Amniotic epithelial cell (primary cell): ENCODE measurements around the gene TMEM140.

Source experiments
- DNase-seq: peaks from one replicate; pipeline ENCODE4 v3.0.0-alpha.2; 2010; ENCODE audit warnings: low read depth

Gene TMEM140

GRCh38 chr7:135174941-135175340 is 27.1 kb downstream of the TMEM140 start:
- no peak for DNase-seq

GRCh38 chr7:135175931-135176330 is 28.1 kb downstream of the TMEM140 start:
- DNase-seq, result no peak

- no peak for DNase-seq
Observed at GRCh38 chr7:135177028-135177696, 29.3 kb downstream of the TMEM140 start.

- DNase-seq, result no peak
Observed at GRCh38 chr7:135178364-135178763, 30.5 kb downstream of the TMEM140 start.

GRCh38 chr7:135179321-135179925 is 31.6 kb downstream of the TMEM140 start:
- no peak for DNase-seq

GRCh38 chr7:135180122-135180521 is 32.2 kb downstream of the TMEM140 start:
- no peak for DNase-seq

GRCh38 chr7:135181261-135181928 is 33.5 kb downstream of the TMEM140 start:
- no peak for DNase-seq

GRCh38 chr7:135181929-135182678 is 34.2 kb downstream of the TMEM140 start:
- no peak for DNase-seq

GRCh38 chr7:135183478-135183877 is 35.6 kb downstream of the TMEM140 start:
- DNase-seq, result no peak

GRCh38 chr7:135184254-135184841 is 36.5 kb downstream of the TMEM140 start:
- DNase-seq, result no peak

GRCh38 chr7:135185471-135186260 is 37.8 kb downstream of the TMEM140 start:
- no peak for DNase-seq

GRCh38 chr7:135186261-135186540 is 38.3 kb downstream of the TMEM140 start:
- no peak for DNase-seq

GRCh38 chr7:135186841-135187253 is 39.0 kb downstream of the TMEM140 start:
- no peak for DNase-seq

- peak; percentile 62 for DNase-seq
Observed at GRCh38 chr7:135188298-135188984, 40.6 kb downstream of the TMEM140 start.

GRCh38 chr7:135189221-135189662 is 41.4 kb downstream of the TMEM140 start:
- DNase-seq, result no peak

- peak; percentile 53 for DNase-seq
Observed at GRCh38 chr7:135189961-135190360, 42.1 kb downstream of the TMEM140 start.

- no peak for DNase-seq
Observed at GRCh38 chr7:135190703-135191102, 42.8 kb downstream of the TMEM140 start.

GRCh38 chr7:135192914-135193536 is 45.2 kb downstream of the TMEM140 start:
- DNase-seq, result no peak

GRCh38 chr7:135193615-135194081 is 45.8 kb downstream of the TMEM140 start:
- DNase-seq, result peak; percentile 98

GRCh38 chr7:135194494-135195095 is 46.7 kb downstream of the TMEM140 start:
- no peak for DNase-seq
